CD4-positive, alpha-beta T cell treated with Interleukin-12 subunit alpha and Interleukin-12 subunit beta, for 1 hour (primary cell): ENCODE data around the gene SAMD14.

Experiments used
- DNase-seq: peaks from one replicate; pipeline ENCODE4 v3.0.0-alpha.2; 2020

The SAMD14 gene

DNA sequence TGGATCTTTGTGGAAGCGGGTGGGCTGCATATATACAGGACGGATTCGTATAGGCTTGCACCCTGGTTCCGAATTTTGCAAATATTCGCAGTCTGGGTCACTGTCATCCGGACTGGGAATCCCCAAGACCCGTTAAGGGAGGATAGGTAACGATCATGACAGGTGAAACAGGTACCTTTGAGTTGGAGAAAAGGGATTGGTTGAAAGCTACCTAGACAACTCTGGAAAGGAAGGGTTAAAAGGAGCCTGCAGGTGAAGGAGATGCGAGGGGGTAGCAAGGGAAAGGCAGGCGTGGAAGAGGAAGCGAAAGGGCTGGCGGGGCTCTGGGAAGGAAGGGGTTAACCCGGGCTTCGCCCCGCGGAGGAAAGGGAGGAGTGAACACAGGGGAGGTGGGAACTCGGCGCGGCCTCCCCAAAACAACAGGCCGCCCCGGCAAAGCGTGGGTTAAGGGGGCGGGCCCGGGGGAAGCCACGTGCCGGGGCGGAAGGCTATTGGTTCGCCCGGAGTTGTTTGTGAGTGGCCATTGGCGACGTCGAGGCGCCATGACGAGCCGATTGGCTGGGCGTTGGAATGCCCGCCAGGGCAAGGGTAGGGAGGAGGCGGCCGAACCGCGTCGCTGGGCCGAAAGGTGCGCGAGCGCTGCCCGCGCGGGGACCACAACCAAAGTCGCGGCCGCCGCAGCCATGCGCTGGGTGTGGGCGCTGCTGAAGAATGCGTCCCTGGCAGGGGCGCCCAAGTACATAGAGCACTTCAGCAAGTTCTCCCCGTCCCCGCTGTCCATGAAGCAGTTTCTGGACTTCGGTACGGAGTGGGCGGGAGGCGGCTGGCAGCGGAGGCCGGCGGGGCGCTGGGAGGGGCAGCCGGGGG is 35.0 kb downstream of the SAMD14 start, which contains the start of gene PDK2:
TSS of gene PDK2 (plus strand) at position 599 of the 867 bp plus-strand sequence. CDS start at position 684, 85 bp downstream.
- peak; percentile 97 for DNase-seq

DNA sequence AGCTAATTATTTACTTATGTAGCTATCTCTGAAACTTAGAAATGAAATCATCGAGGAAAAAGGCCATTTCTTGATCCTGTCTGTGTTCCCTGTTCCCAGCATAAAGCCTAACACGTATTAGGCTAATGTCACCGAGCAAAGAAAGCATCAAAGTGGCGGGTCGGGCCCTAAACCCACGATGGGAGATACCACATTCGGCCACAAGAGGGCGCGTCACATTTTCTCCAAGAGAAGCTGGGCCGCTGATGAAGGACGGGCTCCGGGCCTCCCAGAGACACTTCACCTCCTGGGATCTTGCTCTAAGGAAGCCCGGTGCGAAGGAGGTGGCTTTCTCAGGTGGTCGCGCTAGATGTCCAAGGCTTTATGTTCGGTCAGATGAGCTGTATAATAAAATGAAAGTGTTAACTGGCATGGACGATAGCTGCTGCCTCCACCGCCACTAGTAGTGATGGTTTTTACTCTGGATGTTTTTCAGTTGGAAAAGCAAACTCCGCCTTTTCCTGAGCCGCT is 35.7 kb downstream of the SAMD14 start:
- peak; percentile 90 for DNase-seq

GRCh38 chr17:50093807-50094206 is 36.2 kb downstream of the SAMD14 start:
- DNase-seq = no peak

DNA sequence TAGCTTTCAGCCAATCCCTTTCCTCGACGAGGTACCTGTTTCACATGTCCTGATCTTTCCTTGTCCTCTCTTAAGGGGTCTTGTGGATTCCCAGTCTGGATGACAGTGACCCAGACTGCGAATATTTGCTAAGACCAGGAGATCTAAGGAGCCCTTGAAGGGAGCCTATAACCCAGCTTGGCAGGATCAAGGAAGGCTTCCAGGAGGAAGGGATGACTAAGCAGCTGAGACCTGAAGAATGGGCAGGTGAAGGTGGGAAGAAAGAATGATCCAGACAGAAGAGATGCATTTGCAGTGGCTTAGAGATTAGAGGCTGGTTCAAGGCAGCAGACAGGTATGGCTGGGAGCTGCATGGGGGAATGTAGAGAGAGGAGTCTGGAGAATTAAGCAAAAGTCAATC is 36.7 kb downstream of the SAMD14 start:
- no peak for DNase-seq

- no peak for DNase-seq
These were observed 38.1 kb downstream of the SAMD14 start for GRCh38 chr17:50091918-50092285.

DNA sequence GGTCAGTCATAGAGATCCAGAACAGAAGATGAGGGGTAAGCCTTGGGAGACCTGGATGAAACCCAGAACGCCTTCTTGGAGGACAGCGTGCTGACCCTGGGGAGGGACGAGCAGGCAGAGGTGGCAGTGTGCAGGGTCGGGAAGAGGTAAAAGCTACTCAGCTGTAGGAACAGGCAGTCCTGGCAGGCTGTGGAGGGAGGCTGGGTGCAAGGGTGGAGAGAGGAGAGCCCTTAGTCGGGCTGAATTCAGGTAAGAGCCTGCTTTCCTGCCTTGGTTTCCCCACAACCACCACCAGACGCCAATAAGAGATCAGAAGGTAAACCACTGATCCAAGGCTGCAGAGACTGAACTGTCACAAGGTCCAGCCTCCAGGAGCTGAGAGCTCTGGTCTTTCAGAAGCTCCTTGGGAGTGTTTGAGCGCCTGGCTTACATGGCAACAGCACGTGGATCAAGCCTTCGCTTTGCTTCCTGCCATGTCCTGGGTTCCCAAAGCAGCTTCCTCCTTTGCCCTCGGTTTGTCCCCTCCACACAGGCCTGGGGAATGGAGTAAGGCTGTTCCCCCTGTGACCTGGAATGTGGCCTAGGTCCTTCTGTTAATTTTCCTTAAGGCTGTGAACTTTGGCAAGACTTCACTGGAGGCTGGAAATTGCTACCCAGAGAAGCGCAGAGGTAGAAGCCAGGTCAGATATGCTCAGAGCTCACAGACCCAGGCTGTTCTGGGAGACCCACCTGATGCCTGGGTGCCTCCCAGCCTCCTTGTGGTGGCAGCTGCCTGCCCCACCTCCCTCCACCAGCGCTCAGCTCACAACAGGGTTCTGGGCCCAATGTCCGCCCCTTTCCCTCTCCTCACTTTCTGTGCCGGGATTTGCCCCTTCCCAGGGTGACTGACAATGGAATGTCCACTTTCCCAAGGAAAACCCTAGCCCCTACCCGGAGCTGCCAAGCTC is 38.7 kb downstream of the SAMD14 start:
- DNase-seq = no peak

GRCh38 chr17:50090071-50090470 is 39.9 kb downstream of the SAMD14 start:
- no peak for DNase-seq

DNA sequence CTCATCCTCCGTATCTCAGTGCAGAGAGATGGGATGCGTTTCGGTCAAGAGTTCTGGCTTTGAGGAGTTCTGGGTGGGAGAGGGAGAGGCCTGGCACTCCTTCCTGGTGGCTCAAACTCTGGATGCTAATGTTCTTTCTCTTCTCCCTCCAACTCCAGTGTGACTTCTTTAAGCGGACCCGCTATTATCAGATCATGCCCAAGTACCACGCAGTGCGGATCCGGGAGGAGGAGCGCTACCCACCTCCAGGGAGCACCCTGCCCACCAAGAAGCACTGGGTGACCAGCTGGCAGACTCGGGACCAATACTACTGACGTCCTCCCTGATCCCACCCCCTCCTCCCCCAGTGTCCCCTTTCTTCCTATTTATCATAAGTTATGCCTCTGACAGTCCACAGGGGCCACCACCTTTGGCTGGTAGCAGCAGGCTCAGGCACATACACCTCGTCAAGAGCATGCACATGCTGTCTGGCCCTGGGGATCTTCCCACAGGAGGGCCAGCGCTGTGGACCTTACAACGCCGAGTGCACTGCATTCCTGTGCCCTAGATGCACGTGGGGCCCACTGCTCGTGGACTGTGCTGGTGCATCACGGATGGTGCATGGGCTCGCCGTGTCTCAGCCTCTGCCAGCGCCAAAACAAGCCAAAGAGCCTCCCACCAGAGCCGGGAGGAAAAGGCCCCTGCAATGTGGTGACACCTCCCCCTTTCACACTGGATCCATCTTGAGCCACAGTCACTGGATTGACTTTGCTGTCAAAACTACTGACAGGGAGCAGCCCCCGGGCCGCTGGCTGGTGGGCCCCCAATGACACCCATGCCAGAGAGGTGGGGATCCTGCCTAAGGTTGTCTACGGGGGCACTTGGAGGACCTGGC is 40.8 kb downstream of the SAMD14 start:
- no peak for DNase-seq

- DNase-seq = no peak
These were observed 42.0 kb downstream of the SAMD14 start for GRCh38 chr17:50087912-50088405.

- DNase-seq = peak; percentile 80
These were observed 42.6 kb downstream of the SAMD14 start for GRCh38 chr17:50087246-50087911.

GRCh38 chr17:50081757-50082156 is 48.2 kb downstream of the SAMD14 start:
- DNase-seq = no peak

DNA sequence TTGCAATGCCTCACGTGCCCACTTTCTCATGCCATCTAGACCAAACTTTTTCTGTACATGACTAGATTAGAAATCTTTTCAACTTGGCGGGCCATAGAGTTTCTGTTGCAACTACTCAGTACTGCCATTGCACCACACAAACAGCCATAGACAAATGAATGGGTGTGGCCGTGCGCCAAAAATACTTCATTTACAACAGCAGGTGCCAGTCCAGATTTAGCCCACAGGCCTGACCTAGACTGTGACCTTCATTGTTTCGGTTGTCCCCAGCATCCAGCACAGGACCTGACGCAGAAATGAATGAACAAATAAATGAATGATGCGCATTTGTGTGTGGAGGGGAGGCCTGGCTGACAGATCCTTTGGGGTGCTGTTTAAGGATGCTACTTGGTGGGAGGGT is 49.1 kb downstream of the SAMD14 start:
- DNase-seq = no peak

GRCh38 chr17:50080096-50080480 is 49.9 kb downstream of the SAMD14 start:
- DNase-seq = no peak

DNA sequence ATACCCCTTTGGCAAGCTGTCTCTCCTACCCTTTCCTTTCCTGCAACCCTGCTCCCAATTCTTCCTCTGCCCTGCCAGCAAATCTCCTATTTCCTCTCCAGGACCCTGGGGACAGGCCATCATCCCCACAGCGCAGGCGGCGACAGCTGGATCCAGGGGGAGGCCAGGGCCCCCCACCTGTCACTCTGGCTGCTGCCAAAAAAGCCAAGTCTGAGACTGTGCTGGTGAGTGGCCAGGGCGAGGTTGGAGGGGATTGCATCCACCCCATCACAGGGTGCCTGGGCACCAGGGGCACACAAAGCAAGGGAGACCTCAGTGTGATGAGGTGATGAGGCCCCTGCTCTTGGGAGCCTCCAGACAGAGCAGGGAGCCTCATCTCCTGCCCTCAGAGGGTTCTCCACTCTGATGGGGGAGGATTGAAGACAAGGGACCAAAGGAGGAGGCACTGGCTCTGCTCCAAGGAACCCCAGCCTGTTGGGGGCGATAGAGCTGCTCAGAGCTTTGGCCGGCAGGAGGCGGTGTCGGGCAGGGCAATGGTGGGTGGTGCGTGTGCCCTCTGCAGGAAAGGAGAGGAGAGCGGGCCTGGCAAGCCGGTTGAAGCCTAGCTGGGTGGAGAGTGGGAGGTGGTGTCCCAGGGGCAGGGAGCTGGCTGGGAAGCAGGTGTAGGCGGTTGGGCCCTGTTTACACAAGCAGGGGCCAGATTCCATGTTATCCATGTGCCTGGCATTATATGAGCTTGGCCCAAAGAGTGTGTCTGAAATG is 50.4 kb downstream of the SAMD14 start:
- DNase-seq = peak; percentile 20

GRCh38 chr17:50078430-50078829 is 51.5 kb downstream of the SAMD14 start:
- no peak for DNase-seq

DNA sequence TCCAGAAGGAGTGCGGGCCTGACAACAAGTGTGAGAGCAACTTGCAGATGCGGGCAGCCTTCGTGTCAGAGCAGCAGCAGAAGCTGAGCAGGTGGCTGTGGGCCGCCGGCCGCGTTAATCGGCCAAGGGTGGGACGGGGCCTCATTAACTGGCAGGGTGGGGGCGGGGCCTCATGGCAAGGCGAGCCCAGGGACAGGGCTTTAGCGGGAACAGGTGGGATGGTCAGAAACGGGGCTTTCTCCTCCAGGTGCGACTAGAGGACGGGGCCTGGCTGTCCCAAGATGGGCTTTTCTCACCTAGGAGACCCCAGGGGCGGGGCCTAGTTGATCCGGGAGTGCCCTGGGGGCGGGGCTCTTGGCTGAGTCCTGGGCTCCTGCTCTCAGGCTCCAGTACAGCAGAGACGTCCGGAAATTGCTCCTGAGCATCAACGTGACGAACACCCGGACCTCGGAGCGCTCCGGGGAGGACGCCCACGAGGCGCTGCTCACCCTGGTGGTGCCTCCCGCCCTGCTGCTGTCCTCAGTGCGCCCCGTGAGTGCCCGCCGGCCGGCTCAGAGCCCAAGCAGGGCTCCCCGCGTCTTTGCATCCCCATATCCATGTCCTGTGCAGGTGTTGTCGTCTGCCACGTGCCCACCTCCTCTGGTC is 53.2 kb downstream of the SAMD14 start:
- no peak for DNase-seq

DNA sequence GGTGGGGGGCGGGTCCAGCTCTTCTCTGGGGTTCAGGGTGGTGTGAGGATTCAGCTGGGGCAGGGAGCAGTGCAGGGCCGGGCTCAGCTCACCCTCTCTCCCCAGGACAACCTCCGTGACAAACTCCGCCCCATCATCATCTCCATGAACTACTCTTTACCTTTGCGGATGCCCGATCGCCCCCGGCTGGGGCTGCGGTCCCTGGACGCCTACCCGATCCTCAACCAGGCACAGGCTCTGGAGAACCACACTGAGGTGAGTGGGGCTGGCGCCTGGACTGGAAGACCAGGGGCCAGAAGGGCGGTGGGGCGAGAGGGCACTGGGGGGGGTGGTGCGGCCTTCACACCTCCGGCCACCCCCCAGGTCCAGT is 53.8 kb downstream of the SAMD14 start:
- DNase-seq = no peak

DNA sequence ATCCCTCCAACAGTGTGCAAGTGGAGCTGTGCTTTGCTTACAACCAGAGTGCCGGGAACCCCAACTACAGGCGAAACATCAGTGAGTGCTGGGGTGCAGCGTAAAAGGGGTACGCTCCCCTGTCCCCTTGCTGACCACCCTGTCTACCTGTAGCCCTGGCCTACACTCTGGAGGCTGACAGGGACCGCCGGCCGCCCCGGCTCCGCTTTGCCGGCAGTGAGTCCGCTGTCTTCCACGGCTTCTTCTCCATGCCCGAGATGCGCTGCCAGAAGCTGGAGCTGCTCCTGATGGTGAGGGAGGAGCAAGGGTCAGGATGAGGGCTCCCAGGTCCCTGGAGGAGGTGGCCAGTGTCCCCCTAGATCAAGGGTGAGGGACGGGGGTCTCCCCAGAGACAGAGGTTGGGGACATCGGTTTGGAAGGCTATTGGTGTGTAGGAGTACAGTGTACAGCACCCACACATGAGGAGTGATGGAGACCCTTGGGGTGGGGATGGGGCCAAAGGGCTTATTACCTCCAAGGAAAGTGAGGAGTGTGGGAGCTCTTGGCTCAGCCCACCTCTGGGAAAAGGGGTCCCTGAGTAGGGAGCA is 54.4 kb downstream of the SAMD14 start:
- no peak for DNase-seq

DNA sequence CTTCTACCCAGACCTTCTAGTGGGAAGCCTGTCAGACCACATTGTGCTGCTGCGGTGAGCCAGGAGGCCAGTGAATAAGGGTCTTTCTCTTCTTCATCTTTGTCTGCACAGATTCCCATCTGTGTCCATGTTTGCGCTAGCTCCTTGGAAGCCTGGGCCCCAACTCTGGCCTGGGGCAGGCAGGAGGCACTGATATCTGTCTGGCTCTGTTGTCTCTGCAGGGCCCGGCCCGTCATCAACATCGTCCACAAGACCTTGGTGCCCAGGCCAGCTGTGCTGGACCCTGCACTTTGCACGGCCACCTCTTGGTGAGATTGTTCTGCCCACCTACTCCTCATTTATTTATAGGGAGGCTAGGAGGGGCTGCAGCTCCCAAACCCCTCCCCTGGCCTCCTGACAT is 55.7 kb downstream of the SAMD14 start:
- no peak for DNase-seq

DNA sequence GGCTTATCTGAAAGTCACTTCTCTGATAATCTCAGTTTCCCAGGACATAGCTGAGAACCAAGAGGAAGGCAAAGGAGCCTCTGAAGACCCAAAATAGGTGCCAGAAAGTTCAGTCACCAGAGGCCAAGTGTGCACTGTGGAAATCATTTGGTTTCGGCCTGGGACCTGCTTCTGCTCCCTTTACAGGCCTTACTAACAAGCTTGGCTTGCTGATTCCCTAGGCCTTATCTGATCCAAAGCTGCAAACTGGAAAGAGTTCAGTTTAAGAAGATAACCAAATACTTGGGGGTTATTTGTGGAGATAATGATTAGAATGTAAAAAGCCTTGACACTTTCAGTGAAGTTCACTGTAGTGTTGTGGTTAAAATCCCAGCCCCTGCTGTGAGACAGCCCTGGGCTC is 57.0 kb downstream of the SAMD14 start:
- DNase-seq = no peak
